ENCODE data around the gene EZH2.

DNA sequence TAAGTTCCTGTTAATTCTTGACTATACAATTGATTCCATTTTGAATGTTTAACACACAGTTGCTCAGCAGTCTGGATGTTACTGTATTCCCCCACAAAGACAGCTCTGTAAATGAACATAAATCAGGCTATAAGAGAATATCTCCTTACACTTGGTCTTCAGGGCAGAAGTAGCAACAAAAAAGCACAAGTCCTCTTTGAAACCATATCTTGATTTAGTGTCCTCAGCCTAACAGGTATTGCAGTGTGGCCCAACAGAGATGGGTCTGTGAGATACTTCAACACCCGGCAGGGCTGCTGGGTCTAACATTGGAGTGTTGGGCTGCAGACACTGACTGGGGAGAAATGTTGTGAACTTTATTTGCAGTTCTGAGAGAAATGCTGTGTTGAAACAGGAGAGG, 109.6 kb downstream of the EZH2 start:
- TF ChIP-seq FOXK2 (IDR thresholded peaks at IDR 0.05) (no peak), NFRKB (IDR thresholded peaks at IDR 0.05) (no peak), ARNT (IDR thresholded peaks at IDR 0.05) (no peak), BHLHE40 (IDR thresholded peaks at IDR 0.05; ENCODE audit: borderline replicate concordance) (no peak), SP1 (IDR thresholded peaks at IDR 0.05) (no peak), ZNF384 (IDR thresholded peaks at IDR 0.05) (no peak), FOXM1 (IDR thresholded peaks at IDR 0.05; ENCODE audit: borderline replicate concordance) (no peak), TARDBP (IDR thresholded peaks at IDR 0.05) (no peak)
